Ammon's horn (tissue), 1 donor: ENCODE data around the gene SMCP.
A peak's percentile ranks its signal among the peaks of the same experiment; 100 is the strongest.

Source experiments
- DNase-seq: peaks from one replicate; pipeline ENCODE4 v3.0.0-alpha.2; 2016; ENCODE audit warnings: low spot score

SMCP gene

GRCh38 chr1:152886758-152887409, 8.8 kb downstream of the SMCP start:
- DNase-seq: no peak

- no peak for DNase-seq
Observed at GRCh38 chr1:152888126-152888525, 10.0 kb downstream of the SMCP start.

DNA sequence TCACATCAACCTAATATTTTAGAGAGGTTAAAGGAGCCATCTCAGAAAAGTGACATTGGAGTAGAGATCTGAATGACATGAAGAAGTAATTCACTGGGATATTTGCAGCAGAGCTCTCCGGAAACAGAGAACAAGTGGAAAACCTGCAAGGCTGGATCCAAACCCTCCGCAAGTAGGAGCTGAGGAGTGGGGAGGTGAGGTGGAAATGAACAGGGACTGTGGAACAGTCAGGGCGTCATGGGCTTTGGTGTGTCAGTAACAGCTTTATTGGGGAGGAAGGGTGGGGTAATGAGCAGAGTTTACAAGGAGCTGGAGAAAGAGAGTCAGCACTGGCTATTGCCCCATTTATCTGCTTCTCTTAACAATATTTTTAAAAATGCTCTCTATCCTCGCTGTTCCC, 20.9 kb downstream of the SMCP start:
- DNase-seq: no peak

- no peak for DNase-seq
Observed at GRCh38 chr1:152899883-152900282, 21.8 kb downstream of the SMCP start.

- no peak for DNase-seq
Observed at GRCh38 chr1:152901631-152902030, 23.5 kb downstream of the SMCP start.

DNA sequence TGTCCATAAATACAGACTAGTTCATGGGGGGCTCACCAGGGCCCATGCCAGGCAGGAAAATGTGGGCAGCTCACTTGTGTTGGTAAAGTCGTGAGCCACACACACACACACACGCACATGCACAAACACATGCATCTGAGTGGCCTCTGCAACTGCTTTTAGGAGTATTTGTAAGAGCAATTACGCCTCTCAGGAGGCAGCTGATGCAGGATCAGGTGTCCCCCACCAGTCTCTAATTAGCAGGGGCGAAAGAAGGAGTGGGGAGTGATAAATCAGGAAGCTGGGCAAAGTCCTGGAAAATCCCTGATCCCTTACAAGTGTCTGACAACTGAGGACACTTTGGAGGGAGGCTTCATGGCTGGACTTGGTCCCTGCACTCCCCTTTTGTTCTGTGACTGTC, 24.5 kb downstream of the SMCP start:
- DNase-seq: no peak

DNA sequence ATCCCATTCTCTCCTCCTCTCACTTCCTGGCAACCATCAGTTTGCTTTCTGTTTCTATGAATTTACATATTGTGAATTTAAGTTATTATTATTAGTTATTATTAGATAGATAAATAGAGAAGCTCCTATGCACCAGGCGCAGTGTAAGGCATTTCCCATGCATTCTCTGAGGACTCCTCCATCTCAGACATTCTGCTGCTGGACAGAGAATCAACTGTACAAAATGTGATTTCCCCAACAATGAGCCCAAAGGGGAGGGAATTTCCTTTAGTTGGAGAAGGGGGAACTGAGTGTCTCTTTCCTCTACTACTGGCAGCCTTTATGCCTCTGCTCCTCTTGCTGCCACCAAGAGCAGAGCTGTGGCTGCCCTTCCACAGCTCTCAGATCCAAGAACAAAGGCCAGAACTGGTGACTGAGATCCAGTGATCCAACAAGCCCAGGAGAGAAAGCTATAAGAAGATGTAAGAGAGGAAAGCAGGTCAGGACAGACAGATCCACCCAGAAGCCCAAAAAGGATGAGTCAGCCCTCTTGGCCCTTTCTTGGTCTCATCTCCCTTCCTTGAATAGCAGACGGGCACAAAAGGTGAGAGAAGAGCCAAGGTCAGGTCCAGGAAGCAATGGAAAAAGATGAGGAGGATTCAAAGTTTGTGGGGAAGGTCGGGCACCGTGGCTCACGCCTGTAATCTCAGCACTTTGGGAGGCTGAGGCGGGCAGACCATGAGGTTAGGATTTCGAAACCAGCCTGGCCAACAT, 26.7 kb downstream of the SMCP start:
- DNase-seq: no peak

GRCh38 chr1:152906023-152906565, 28.0 kb downstream of the SMCP start:
- no peak for DNase-seq

GRCh38 chr1:152907686-152908601, 29.8 kb downstream of the SMCP start, which contains the start of gene IVL:
Gene IVL, plus strand, starts transcription at chr1:152908546. Its CDS starts 1,252 bp downstream, at chr1:152909798.
- DNase-seq: no peak

DNA sequence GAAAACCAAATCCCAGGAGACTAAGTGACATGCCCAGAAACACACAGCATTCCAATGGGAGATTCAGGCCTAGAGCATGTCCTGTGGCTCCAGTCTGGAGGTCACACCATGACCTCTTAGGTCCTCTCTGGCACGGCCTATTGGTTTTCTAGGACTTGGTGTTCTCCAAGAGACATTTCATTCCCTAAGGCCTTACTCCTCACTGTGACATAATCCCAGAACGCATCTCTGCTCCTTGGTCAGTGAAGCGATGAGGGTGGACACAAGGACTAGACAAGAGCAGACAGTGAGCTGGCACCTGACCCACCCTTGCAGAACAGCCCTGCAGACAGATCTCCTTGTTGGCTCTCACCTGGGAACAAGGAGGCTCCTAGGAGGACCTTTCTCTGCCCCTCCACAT, 31.1 kb downstream of the SMCP start:
- DNase-seq: no peak

- DNase-seq: no peak
Observed at GRCh38 chr1:152912471-152912870, 34.3 kb downstream of the SMCP start.

DNA sequence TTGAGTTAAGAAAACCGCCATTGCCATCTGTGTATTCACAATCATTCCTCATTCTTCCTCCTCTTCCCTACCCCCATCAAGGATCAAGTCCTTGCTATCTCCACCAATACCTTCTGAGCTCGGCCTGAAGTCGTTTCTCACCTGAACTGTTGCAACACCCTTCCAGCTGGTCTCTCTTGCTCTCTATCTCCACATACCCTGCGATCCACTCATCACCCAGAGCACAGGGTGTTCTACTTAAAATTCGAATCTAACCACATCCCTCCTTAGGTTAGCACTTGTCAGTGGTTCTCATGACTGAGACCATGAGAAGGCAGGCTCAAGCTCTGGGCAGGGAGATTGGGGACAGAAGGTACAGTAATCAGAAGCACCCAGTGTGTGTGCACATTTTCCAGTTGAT, 34.8 kb downstream of the SMCP start:
- no peak for DNase-seq

- DNase-seq: peak; percentile 26
Observed at GRCh38 chr1:152917794-152918193, 39.7 kb downstream of the SMCP start.

- DNase-seq: no peak
Observed at GRCh38 chr1:152919071-152919470, 40.9 kb downstream of the SMCP start.

GRCh38 chr1:152924191-152924590, 46.1 kb downstream of the SMCP start:
- DNase-seq: no peak

- DNase-seq: peak; percentile 9
Observed at GRCh38 chr1:152926091-152926490, 48.0 kb downstream of the SMCP start.

GRCh38 chr1:152928671-152929070, 50.5 kb downstream of the SMCP start:
- no peak for DNase-seq

DNA sequence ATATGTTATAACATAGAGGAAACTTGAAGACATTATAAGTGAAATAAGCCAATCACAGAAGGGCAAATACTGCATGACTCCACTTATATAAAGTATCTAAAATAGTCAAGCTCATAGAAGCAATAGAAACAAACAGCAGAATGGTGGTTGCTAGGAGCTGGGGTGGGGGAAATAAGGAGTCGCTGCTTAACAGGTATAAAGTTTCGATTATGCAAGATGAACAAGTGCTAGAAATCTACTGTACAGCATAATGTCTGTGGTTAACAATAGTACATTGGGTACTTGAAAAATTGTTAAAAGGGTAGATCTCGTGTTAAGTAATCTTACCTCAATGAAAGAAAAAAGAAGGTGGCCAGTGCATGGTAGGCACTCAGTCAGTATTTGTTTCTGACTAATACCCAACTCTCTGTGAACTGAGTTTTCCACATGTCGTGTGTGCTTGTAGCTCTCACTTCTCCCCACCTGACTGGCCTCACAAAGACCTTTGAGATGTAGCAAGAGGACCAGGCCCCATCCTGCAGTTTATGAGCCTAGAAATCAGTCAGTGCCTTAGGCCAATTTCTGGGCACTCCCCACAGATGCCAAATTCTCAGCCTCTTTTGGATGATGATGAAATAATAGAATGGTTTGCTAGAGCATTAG, 54.2 kb downstream of the SMCP start:
- no peak for DNase-seq

- no peak for DNase-seq
Observed at GRCh38 chr1:152933196-152933595, 55.1 kb downstream of the SMCP start.
